H9 (cell line): ENCODE data around the gene DPP10. TPM values are rescaled to one million over a fixed set of nuclear protein-coding genes. Genes with fewer than 3 reads are reported as not detected.

Experiments
- DNase-seq: peaks from one replicate; pipeline ENCODE4 v3.0.0-alpha.2; 2017
- H2AFZ ChIP-seq: one replicate; pipeline ENCODE4 v1.6.1; 2013; ENCODE audit warnings: mild to moderate bottlenecking, low read length, control low read depth, moderate library complexity
- H2AK5ac ChIP-seq: 2 replicates; pipeline ENCODE4 v1.6.1; 2013; ENCODE audit warnings: low read length, control low read depth, mixed read lengths; ENCODE audit not compliant: insufficient read length
- H2BK120ac ChIP-seq: one replicate; pipeline ENCODE4 v1.6.1; 2013; ENCODE audit warnings: low read depth, mild to moderate bottlenecking, low read length, control low read depth, inconsistent platforms; ENCODE audit not compliant: poor library complexity, severe bottlenecking
- H2BK12ac ChIP-seq: 2 replicates; pipeline ENCODE4 v1.6.1; 2013; ENCODE audit warnings: low read length, control low read depth, mixed read lengths, low read depth; ENCODE audit not compliant: insufficient read length
- H2BK15ac ChIP-seq: 2 replicates; pipeline ENCODE4 v1.6.1; 2013; ENCODE audit warnings: low read depth, low read length, control low read depth
- H2BK20ac ChIP-seq: one replicate; pipeline ENCODE4 v1.6.1; 2013; ENCODE audit warnings: low read depth, mild to moderate bottlenecking, low read length, control low read depth, inconsistent platforms; ENCODE audit not compliant: poor library complexity, severe bottlenecking
- H2BK5ac ChIP-seq: 2 replicates; pipeline ENCODE4 v1.6.1; 2013; ENCODE audit warnings: low read length, control low read depth, mixed read lengths; ENCODE audit not compliant: insufficient read length
- H3K14ac ChIP-seq: 2 replicates; pipeline ENCODE4 v1.6.1; 2013; ENCODE audit warnings: low read length, control low read depth; ENCODE audit not compliant: insufficient read depth
- H3K18ac ChIP-seq: 2 replicates; pipeline ENCODE4 v1.6.1; 2013; ENCODE audit warnings: low read depth, mild to moderate bottlenecking, mixed read lengths, low read length, control low read depth; ENCODE audit not compliant: insufficient read length
- H3K23ac ChIP-seq: 2 replicates; pipeline ENCODE4 v1.6.1; 2013; ENCODE audit warnings: low read length, control low read depth, mixed read lengths, low read depth; ENCODE audit not compliant: insufficient read length
- H3K23me2 ChIP-seq: 2 replicates; pipeline ENCODE4 v1.6.1; 2013; ENCODE audit warnings: low read depth, mild to moderate bottlenecking, mixed read lengths, low read length, control low read depth; ENCODE audit not compliant: insufficient read length, poor library complexity, severe bottlenecking
- H3K27ac ChIP-seq: 2 replicates; pipeline ENCODE4 v1.5.1; 2013; ENCODE audit warnings: low read length, control low read depth, mixed read lengths, low read depth; ENCODE audit not compliant: insufficient read length
- H3K27me3 ChIP-seq: 2 replicates; pipeline ENCODE4 v1.6.1; 2013; ENCODE audit warnings: low read length, control low read depth, inconsistent platforms; ENCODE audit not compliant: insufficient read depth
- H3K4ac ChIP-seq: 2 replicates; pipeline ENCODE4 v1.6.1; 2013; ENCODE audit warnings: low read depth, mild to moderate bottlenecking, control low read depth, inconsistent platforms, low read length, moderate library complexity
- H3K4me1 ChIP-seq: 2 replicates; pipeline ENCODE4 v1.6.1; 2013; ENCODE audit warnings: low read length, control low read depth, inconsistent platforms; ENCODE audit not compliant: insufficient read depth
- H3K4me2 ChIP-seq: 2 replicates; pipeline ENCODE4 v1.6.1; 2013; ENCODE audit warnings: low read length, control low read depth, mixed read lengths; ENCODE audit not compliant: insufficient read length, insufficient read depth
- H3K56ac ChIP-seq: 2 replicates; pipeline ENCODE4 v1.6.1; 2013; ENCODE audit warnings: low read depth, mild to moderate bottlenecking, mixed read lengths, low read length, control low read depth; ENCODE audit not compliant: insufficient read length
- H3K79me1 ChIP-seq: 2 replicates; pipeline ENCODE4 v1.6.1; 2013; ENCODE audit warnings: low read depth, mild to moderate bottlenecking, moderate library complexity, low read length, control low read depth, inconsistent platforms; ENCODE audit not compliant: insufficient read depth, poor library complexity, severe bottlenecking
- H3K79me2 ChIP-seq: 2 replicates; pipeline ENCODE4 v1.6.1; 2013; ENCODE audit warnings: low read length, control low read depth, inconsistent platforms; ENCODE audit not compliant: insufficient read depth
- H3K9ac ChIP-seq: 2 replicates; pipeline ENCODE4 v1.6.1; 2013; ENCODE audit warnings: low read length, control low read depth, mixed read lengths; ENCODE audit not compliant: insufficient read length; ENCODE audit errors: extremely low read depth
- H3K9me3 ChIP-seq: one replicate; pipeline ENCODE4 v1.6.1; 2013; ENCODE audit warnings: low read depth, low read length, inconsistent platforms; ENCODE audit not compliant: control insufficient read depth
- H3T11ph ChIP-seq: one replicate; pipeline ENCODE4 v1.6.1; 2013; ENCODE audit warnings: mild to moderate bottlenecking, low read length, control low read depth, inconsistent platforms
- H4K20me1 ChIP-seq: one replicate; pipeline ENCODE4 v1.6.1; 2013; ENCODE audit not compliant: control insufficient read depth, insufficient read length, insufficient read depth
- H4K5ac ChIP-seq: 2 replicates; pipeline ENCODE4 v1.6.1; 2013; ENCODE audit warnings: low read depth, mild to moderate bottlenecking, mixed read lengths, low read length, control low read depth; ENCODE audit not compliant: insufficient read length
- H4K8ac ChIP-seq: replicated peaks from 2 replicates; pipeline ENCODE4 v1.6.1; 2013; ENCODE audit warnings: low read length, control low read depth, mixed read lengths, low read depth; ENCODE audit not compliant: insufficient read length
- H4K91ac ChIP-seq: 2 replicates; pipeline ENCODE4 v1.6.1; 2013; ENCODE audit warnings: low read depth, mild to moderate bottlenecking, moderate library complexity, mixed read lengths, low read length, control low read depth; ENCODE audit not compliant: insufficient read length
- H3K27ac Mint-ChIP-seq, 3 experiments: 2 replicates in 2 of 3; 3 replicates in 1 of 3; pipeline ENCODE4 v1.8.0; 2020 to 2021; ENCODE audit warnings: mixed read lengths in 3 of 3, mild to moderate bottlenecking in 1 of 3, moderate library complexity in 1 of 3
- H3K27me3 Mint-ChIP-seq: 2 replicates; pipeline ENCODE4 v1.8.0; 2021; ENCODE audit warnings: low read depth, mild to moderate bottlenecking, moderate library complexity, mixed read lengths
- H3K36me3 Mint-ChIP-seq, 3 experiments: 2 replicates in 2 of 3; 3 replicates in 1 of 3; pipeline ENCODE4 v1.8.0; 2020 to 2021; ENCODE audit warnings: low read depth in 3 of 3, mixed read lengths in 3 of 3; ENCODE audit not compliant: insufficient read depth in 1 of 3
- H3K4me1 Mint-ChIP-seq, 2 experiments: 2 replicates each; pipeline ENCODE4 v1.8.0; 2020; ENCODE audit warnings: mixed read lengths in 2 of 2
- H3K4me3 Mint-ChIP-seq, 2 experiments: 2 replicates in 1 of 2; 3 replicates in 1 of 2; pipeline ENCODE4 v1.8.0; 2020 to 2021; ENCODE audit warnings: mild to moderate bottlenecking in 2 of 2, mixed read lengths in 2 of 2, moderate library complexity in 1 of 2
- H3K9me3 Mint-ChIP-seq, 2 experiments: 2 replicates in 1 of 2; 3 replicates in 1 of 2; pipeline ENCODE4 v1.8.0; 2020; ENCODE audit warnings: mild to moderate bottlenecking in 2 of 2, mixed read lengths in 2 of 2, moderate library complexity in 1 of 2
- WGBS: extraction: QIAGEN DNeasy Blood & Tissue Kit; methylation state at CpG from one replicate; pipeline ENCODE4 v1.1.7; 2013; ENCODE audit warnings: missing lambda C conversion rate, low lambda C conversion rate, mixed read lengths; ENCODE audit not compliant: insufficient read length; ENCODE audit errors: extremely low coverage; 5-methylcytosine and 5-hydroxymethylcytosine counted together
- total RNA-seq: library from RNA; stranded (reverse); gene quantifications from 2 replicates; pipeline ENCODE4 v1.2.1, GENCODE V29; 2021
- TF ChIP-seq, protein P1 (sequence below): fragments of 200-600 bp; sonication (generic); conservative IDR thresholded peaks from 3 replicates; pipeline ENCODE4 v1.8.0; 2021; ENCODE audit warnings: antibody characterized with exemption, mild to moderate bottlenecking

The DPP10 gene
- total RNA-seq, 1 experiment from 2014 or later: 11.3 TPM

DNA sequence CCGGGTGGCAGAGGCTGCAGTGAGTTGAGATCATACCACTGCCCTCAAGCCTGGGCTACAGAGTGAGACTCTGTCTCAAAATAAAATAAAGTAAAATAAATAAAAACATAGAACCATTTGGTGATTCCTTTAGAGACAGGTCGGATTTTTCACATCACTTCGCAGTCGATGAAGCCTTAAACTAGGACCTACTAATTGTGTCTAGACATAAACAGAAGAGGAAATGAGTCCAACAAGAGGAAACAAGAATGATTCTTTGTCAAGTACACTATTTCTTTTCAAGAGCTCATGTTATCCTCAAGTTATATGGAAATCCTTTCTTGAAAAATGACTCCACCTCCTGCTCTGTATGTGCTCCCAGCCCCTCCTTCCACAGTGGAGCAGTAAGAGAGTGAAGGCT is 758.9 kb downstream of the DPP10 start:
- H3K4me2 ChIP-seq: no peak overlapping the region
- H3K9me3 Mint-ChIP-seq: peaks cover 0 to 3% of the 10 kb centered on the region in 2 experiments; a peak in 1 of 5 replicates

More for the DNA sequence above, 758.9 kb downstream of the DPP10 start:
- no peak overlapping the region for H3K56ac ChIP-seq
- H2BK15ac ChIP-seq: no peak overlapping the region
- Mint-ChIP-seq H3K36me3 (peaks cover 4 to 31% (median 5%) of the 10 kb centered on the region in 3 experiments; a peak in 5 of 7 replicates), H3K27ac (peak overlapping the region in 2 of 3 experiments; percentile 18 to 89; a peak in 2 of 7 replicates), H3K27me3 (no peaks in the 10 kb centered on the region), H3K4me1 (peaks cover 0 to 2% of the 10 kb centered on the region in 2 experiments; a peak in 2 of 4 replicates), H3K4me3 (no peak overlapping the region)
- no peak overlapping the region for H3T11ph ChIP-seq
- H2AFZ ChIP-seq: no peak overlapping the region
- no peak overlapping the region for H2BK120ac ChIP-seq
- no peak overlapping the region for H2BK5ac ChIP-seq
- H3K4ac ChIP-seq: no peak overlapping the region
- no peak overlapping the region for H2BK20ac ChIP-seq
- no peak overlapping the region for H3K18ac ChIP-seq
- no peak overlapping the region for H4K8ac ChIP-seq
- H4K91ac ChIP-seq: no peak overlapping the region
- H3K9me3 ChIP-seq: no peaks in the 10 kb centered on the region
- H3K14ac ChIP-seq: no peak overlapping the region
- no peak overlapping the region for H2BK12ac ChIP-seq
- no peaks in the 10 kb centered on the region for H3K23me2 ChIP-seq
- TF ChIP-seq, protein P1, sequence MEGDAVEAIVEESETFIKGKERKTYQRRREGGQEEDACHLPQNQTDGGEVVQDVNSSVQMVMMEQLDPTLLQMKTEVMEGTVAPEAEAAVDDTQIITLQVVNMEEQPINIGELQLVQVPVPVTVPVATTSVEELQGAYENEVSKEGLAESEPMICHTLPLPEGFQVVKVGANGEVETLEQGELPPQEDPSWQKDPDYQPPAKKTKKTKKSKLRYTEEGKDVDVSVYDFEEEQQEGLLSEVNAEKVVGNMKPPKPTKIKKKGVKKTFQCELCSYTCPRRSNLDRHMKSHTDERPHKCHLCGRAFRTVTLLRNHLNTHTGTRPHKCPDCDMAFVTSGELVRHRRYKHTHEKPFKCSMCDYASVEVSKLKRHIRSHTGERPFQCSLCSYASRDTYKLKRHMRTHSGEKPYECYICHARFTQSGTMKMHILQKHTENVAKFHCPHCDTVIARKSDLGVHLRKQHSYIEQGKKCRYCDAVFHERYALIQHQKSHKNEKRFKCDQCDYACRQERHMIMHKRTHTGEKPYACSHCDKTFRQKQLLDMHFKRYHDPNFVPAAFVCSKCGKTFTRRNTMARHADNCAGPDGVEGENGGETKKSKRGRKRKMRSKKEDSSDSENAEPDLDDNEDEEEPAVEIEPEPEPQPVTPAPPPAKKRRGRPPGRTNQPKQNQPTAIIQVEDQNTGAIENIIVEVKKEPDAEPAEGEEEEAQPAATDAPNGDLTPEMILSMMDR: no peak
- H3K23ac ChIP-seq: no peak overlapping the region
- H3K79me2 ChIP-seq: no peaks in the 10 kb centered on the region
- H3K4me1 ChIP-seq: no peaks in the 10 kb centered on the region
- no peak for DNase-seq
- no peaks in the 10 kb centered on the region for H4K20me1 ChIP-seq
- WGBS: no CpG with 5 or more reads among the region's 4 CpGs
- no peak overlapping the region for H4K5ac ChIP-seq
- no peak overlapping the region for H3K27ac ChIP-seq
- no peaks in the 10 kb centered on the region for H3K79me1 ChIP-seq
- H3K9ac ChIP-seq: no peak overlapping the region
- H2AK5ac ChIP-seq: no peak overlapping the region
- no peaks in the 10 kb centered on the region for H3K27me3 ChIP-seq
